SK-N-SH treated with all-trans-retinoic acid at 6 μM for 48 hours (cell line): ENCODE measurements around the gene PLEKHG4.

Experiments
- ATAC-seq: fragments of 200-7000 bp; cut with Tn5 transposase; 3 replicates; pipeline ENCODE4 v1.9.1; 2020; ENCODE audit warnings: mild to moderate bottlenecking, moderate library complexity
- ARNTL ChIP-seq: fragments of 450-650 bp; formaldehyde crosslinking; IDR thresholded peaks from 2 replicates; pipeline ENCODE4 v1.5.0; 2020; ENCODE audit warnings: low read depth, mild to moderate bottlenecking, moderate library complexity, borderline replicate concordance
- BACH2 ChIP-seq: fragments of 250-450 bp; sonication (Bioruptor Pico); IDR thresholded peaks from 2 replicates; pipeline ENCODE4 v1.9.0; 2021; ENCODE audit warnings: mild to moderate bottlenecking, borderline replicate concordance
- CSRNP3 ChIP-seq: fragments of 250-450 bp; sonication (Bioruptor Pico); IDR thresholded peaks from 2 replicates; pipeline ENCODE4 v1.5.1; 2021; ENCODE audit warnings: mild to moderate bottlenecking, moderate library complexity
- ESRRG ChIP-seq: fragments of 250-450 bp; sonication (Bioruptor Pico); IDR thresholded peaks from 2 replicates; pipeline ENCODE4 v1.6.1; 2021; ENCODE audit warnings: mild to moderate bottlenecking
- ISL1 ChIP-seq: fragments of 250-450 bp; sonication (Bioruptor Pico); IDR thresholded peaks from 2 replicates; pipeline ENCODE4 v2.1.2; 2022; ENCODE audit warnings: mild to moderate bottlenecking, moderate library complexity
- OSR1 ChIP-seq: fragments of 250-450 bp; sonication (Bioruptor Pico); IDR thresholded peaks from 2 replicates; pipeline ENCODE4 v1.8.0; 2022; ENCODE audit warnings: moderate library complexity, mild to moderate bottlenecking, inconsistent platforms
- PATZ1 ChIP-seq: fragments of 250-450 bp; sonication (Bioruptor Pico); IDR thresholded peaks from 2 replicates; pipeline ENCODE4 v1.8.0; 2020; ENCODE audit warnings: mild to moderate bottlenecking, moderate library complexity, borderline replicate concordance
- RARB ChIP-seq: fragments of 250-450 bp; sonication (Bioruptor Pico); IDR thresholded peaks from 2 replicates; pipeline ENCODE4 v1.8.0; 2021; ENCODE audit warnings: mild to moderate bottlenecking, moderate library complexity
- SNAI2 ChIP-seq: fragments of 250-450 bp; sonication (Bioruptor Pico); IDR thresholded peaks from 2 replicates; pipeline ENCODE4 v1.5.0; 2020; ENCODE audit warnings: mild to moderate bottlenecking, moderate library complexity
- TCF4 ChIP-seq: fragments of 250-450 bp; sonication (Bioruptor Pico); IDR thresholded peaks from 2 replicates; pipeline ENCODE4 v1.8.0; 2021; ENCODE audit warnings: mild to moderate bottlenecking, moderate library complexity, borderline replicate concordance
- TOX ChIP-seq: fragments of 250-450 bp; sonication (Bioruptor Pico); IDR thresholded peaks from 2 replicates; pipeline ENCODE4 v1.8.0; 2021; ENCODE audit warnings: mild to moderate bottlenecking, moderate library complexity, borderline replicate concordance
- TSHZ2 ChIP-seq: fragments of 250-450 bp; sonication (Bioruptor Pico); IDR thresholded peaks from 2 replicates; pipeline ENCODE4 v1.5.0; 2020; ENCODE audit warnings: mild to moderate bottlenecking, moderate library complexity
- ZC3H10 ChIP-seq: fragments of 250-450 bp; sonication (Bioruptor Pico); IDR thresholded peaks from 2 replicates; pipeline ENCODE4 v1.5.1; 2021; ENCODE audit warnings: mild to moderate bottlenecking, moderate library complexity
- ZFP3 ChIP-seq: fragments of 250-450 bp; sonication (Bioruptor Pico); IDR thresholded peaks from 2 replicates; pipeline ENCODE4 v1.5.0; 2020; ENCODE audit warnings: mild to moderate bottlenecking, moderate library complexity
- ZFP30 ChIP-seq: fragments of 450-650 bp; formaldehyde crosslinking; IDR thresholded peaks from 2 replicates; pipeline ENCODE4 v1.5.0; 2022; ENCODE audit warnings: mild to moderate bottlenecking, moderate library complexity
- ZNF565 ChIP-seq: fragments of 450-650 bp; formaldehyde crosslinking; conservative IDR thresholded peaks from 2 replicates; pipeline ENCODE4 v1.5.0; 2020; ENCODE audit warnings: low read depth, mild to moderate bottlenecking, moderate library complexity
- ZNF70 ChIP-seq: fragments of 450-650 bp; formaldehyde crosslinking; IDR thresholded peaks from 2 replicates; pipeline ENCODE4 v1.5.0; 2020; ENCODE audit warnings: mild to moderate bottlenecking, moderate library complexity
- ZNF8 ChIP-seq: fragments of 450-650 bp; formaldehyde crosslinking; IDR thresholded peaks from 2 replicates; pipeline ENCODE4 v1.5.0; 2020; ENCODE audit warnings: mild to moderate bottlenecking, moderate library complexity
- TF ChIP-seq, protein P1 (sequence below): fragments of 250-450 bp; sonication (Bioruptor Pico); IDR thresholded peaks from 2 replicates; pipeline ENCODE4 v1.5.1; 2020; ENCODE audit warnings: low read depth, mild to moderate bottlenecking, moderate library complexity

Gene PLEKHG4

GRCh38 chr16:67271446-67271845 lies 7.9 kb upstream of the PLEKHG4 start:
- no peak for ATAC-seq
- TF ChIP-seq TCF4 (CRISPR knock-in tag) (no peak), TOX (CRISPR knock-in tag) (no peak), CSRNP3 (CRISPR knock-in tag) (no peak), TSHZ2 (CRISPR knock-in tag) (no peak), BACH2 (no peak), ZFP3 (CRISPR knock-in tag) (no peak), ZNF70 (CRISPR knock-in tag) (no peak)
- TF ChIP-seq, protein P1, sequence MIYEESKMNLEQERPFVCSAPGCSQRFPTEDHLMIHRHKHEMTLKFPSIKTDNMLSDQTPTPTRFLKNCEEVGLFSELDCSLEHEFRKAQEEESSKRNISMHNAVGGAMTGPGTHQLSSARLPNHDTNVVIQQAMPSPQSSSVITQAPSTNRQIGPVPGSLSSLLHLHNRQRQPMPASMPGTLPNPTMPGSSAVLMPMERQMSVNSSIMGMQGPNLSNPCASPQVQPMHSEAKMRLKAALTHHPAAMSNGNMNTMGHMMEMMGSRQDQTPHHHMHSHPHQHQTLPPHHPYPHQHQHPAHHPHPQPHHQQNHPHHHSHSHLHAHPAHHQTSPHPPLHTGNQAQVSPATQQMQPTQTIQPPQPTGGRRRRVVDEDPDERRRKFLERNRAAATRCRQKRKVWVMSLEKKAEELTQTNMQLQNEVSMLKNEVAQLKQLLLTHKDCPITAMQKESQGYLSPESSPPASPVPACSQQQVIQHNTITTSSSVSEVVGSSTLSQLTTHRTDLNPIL (CRISPR knock-in tag), result no peak

DNA sequence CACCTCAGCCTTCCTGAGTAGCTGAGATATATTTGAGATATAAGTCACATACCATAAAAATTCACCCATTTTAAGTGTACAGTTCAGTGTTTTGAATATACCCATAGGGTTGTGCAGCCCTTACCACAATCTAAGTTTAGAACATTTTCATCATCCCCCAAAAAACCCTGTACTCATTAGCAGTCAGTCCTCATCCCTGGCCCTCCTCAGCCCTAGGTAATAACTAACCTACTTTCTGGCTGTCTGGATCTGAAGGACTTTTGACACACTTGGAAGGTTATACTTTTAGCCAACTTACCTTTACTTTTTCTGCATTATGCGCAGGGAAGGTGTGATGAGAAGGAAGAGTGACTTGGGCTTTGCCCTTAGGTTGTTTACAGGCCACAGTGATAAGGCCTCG lies 4.0 kb upstream of the PLEKHG4 start:
- TF ChIP-seq TOX (CRISPR knock-in tag) (no peak), ISL1 (CRISPR knock-in tag) (no peak), ARNTL (CRISPR knock-in tag) (no peak), ZNF565 (CRISPR knock-in tag) (no peak), SNAI2 (CRISPR knock-in tag) (no peak), ZNF70 (CRISPR knock-in tag) (no peak), ZC3H10 (no peak), RARB (CRISPR knock-in tag) (no peak), ZNF8 (CRISPR knock-in tag) (no peak), BACH2 (no peak)
- TF ChIP-seq, protein P1 (CRISPR knock-in tag), result no peak
- ATAC-seq, result no peak

DNA sequence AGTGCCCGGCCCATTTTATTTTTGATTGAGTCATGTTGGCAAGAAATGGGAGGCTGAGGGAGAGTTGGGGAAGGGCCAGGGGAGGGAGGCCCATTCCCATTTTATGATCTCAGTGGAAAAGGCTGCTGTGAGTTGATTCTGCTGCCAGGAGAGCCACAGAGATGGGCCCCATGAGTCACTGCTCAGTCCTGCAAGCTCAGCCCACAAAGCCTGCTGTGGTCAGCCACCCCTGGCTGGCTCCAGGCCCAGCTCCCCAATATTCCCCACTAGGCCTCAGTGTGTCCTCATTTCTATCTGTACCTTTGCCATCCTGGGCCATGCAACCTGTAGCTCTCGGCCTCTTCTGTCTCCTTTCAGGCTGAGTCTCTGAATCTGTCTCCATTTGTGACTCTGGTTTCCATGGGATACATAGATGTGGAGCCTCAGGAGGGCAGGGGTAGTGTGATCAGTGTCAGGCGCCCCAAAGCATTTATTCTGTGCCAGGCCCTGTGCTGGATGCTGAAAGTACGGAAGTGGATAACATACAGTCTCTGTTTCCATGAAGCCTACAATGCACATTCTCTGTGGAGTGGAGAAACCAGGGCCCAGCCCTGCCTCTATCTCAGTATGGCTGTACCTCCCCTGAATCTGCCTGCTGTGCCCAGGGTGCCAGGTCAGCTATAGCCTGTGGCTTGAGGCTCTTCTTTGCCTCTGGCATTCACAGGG lies 1.9 kb upstream of the PLEKHG4 start:
- TF ChIP-seq ARNTL (CRISPR knock-in tag) (no peak), TOX (CRISPR knock-in tag) (0 out of 2 replicates have a peak, but pooled peaks have one; percentile 20)
- peak; percentile 80 for ATAC-seq

GRCh38 chr16:67277999-67278772 lies 1.1 kb upstream of the PLEKHG4 start:
- peak; percentile 48 for ATAC-seq

More at GRCh38 chr16:67277999-67278772, 1.1 kb upstream of the PLEKHG4 start:
- TF ChIP-seq TOX (CRISPR knock-in tag) (no peak), ZFP30 (CRISPR knock-in tag) (no peak), ESRRG (CRISPR knock-in tag) (no peak), OSR1 (CRISPR knock-in tag) (no peak), ARNTL (CRISPR knock-in tag) (no peak), BACH2 (no peak), PATZ1 (no peak), RARB (CRISPR knock-in tag) (no peak)
- TF ChIP-seq, all 23 proteins: peak for 0
